Neural cell (in vitro differentiated cells): ENCODE data around the gene MCFD2.

Source experiments
- POLR2AphosphoS5 ChIP-seq: IDR thresholded peaks from 2 replicates; pipeline ENCODE4 v1.6.1; 2012
- RAD21 ChIP-seq: fragments of 450-650 bp; conservative IDR thresholded peaks from 2 replicates; pipeline ENCODE4 v1.6.1; 2014; ENCODE audit warnings: antibody characterized with exemption, mild to moderate bottlenecking, moderate library complexity
- TAF1 ChIP-seq: IDR thresholded peaks from 2 replicates; pipeline ENCODE4 v1.6.1; 2012; ENCODE audit warnings: low read depth
- TF ChIP-seq, protein P1 (sequence below): fragments of 450-650 bp; IDR thresholded peaks from 2 replicates; pipeline ENCODE4 v1.5.1; 2014; ENCODE audit warnings: antibody characterized with exemption, mild to moderate bottlenecking, moderate library complexity; ENCODE audit not compliant: poor library complexity, severe bottlenecking
- TF ChIP-seq, protein P2 (sequence below): IDR thresholded peaks from 2 replicates; pipeline ENCODE4 v1.6.1; 2012; ENCODE audit warnings: borderline replicate concordance

GRCh38 chr2:46888421-46888952 lies 27.1 kb downstream of the MCFD2 start:
- no peak for TF ChIP-seq RAD21
- TF ChIP-seq TAF1, result no peak
- TF ChIP-seq POLR2AphosphoS5, result no peak
- TF ChIP-seq, protein P1, sequence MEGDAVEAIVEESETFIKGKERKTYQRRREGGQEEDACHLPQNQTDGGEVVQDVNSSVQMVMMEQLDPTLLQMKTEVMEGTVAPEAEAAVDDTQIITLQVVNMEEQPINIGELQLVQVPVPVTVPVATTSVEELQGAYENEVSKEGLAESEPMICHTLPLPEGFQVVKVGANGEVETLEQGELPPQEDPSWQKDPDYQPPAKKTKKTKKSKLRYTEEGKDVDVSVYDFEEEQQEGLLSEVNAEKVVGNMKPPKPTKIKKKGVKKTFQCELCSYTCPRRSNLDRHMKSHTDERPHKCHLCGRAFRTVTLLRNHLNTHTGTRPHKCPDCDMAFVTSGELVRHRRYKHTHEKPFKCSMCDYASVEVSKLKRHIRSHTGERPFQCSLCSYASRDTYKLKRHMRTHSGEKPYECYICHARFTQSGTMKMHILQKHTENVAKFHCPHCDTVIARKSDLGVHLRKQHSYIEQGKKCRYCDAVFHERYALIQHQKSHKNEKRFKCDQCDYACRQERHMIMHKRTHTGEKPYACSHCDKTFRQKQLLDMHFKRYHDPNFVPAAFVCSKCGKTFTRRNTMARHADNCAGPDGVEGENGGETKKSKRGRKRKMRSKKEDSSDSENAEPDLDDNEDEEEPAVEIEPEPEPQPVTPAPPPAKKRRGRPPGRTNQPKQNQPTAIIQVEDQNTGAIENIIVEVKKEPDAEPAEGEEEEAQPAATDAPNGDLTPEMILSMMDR, result no peak
- TF ChIP-seq, protein P2, sequence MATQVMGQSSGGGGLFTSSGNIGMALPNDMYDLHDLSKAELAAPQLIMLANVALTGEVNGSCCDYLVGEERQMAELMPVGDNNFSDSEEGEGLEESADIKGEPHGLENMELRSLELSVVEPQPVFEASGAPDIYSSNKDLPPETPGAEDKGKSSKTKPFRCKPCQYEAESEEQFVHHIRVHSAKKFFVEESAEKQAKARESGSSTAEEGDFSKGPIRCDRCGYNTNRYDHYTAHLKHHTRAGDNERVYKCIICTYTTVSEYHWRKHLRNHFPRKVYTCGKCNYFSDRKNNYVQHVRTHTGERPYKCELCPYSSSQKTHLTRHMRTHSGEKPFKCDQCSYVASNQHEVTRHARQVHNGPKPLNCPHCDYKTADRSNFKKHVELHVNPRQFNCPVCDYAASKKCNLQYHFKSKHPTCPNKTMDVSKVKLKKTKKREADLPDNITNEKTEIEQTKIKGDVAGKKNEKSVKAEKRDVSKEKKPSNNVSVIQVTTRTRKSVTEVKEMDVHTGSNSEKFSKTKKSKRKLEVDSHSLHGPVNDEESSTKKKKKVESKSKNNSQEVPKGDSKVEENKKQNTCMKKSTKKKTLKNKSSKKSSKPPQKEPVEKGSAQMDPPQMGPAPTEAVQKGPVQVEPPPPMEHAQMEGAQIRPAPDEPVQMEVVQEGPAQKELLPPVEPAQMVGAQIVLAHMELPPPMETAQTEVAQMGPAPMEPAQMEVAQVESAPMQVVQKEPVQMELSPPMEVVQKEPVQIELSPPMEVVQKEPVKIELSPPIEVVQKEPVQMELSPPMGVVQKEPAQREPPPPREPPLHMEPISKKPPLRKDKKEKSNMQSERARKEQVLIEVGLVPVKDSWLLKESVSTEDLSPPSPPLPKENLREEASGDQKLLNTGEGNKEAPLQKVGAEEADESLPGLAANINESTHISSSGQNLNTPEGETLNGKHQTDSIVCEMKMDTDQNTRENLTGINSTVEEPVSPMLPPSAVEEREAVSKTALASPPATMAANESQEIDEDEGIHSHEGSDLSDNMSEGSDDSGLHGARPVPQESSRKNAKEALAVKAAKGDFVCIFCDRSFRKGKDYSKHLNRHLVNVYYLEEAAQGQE, result no peak
